WTC11 (cell line): ENCODE results near the gene DCTD.

Experiments
- CBFB ChIP-seq: sonication (generic); formaldehyde crosslinking; IDR thresholded peaks from 2 replicates; pipeline ENCODE4 v1.8.1; 2022; ENCODE audit warnings: mild to moderate bottlenecking, low read depth, missing genetic modification reagents
- CREB1 ChIP-seq: sonication (generic); formaldehyde crosslinking; IDR thresholded peaks from 2 replicates; pipeline ENCODE4 v1.8.0; 2023; ENCODE audit warnings: mild to moderate bottlenecking, missing genetic modification reagents
- CTCF ChIP-seq: fragments of 200-600 bp; IDR thresholded peaks from 2 replicates; pipeline ENCODE4 v1.8.0; 2022; ENCODE audit warnings: antibody characterized with exemption
- JUN ChIP-seq: sonication (generic); formaldehyde crosslinking; IDR thresholded peaks from 2 replicates; pipeline ENCODE4 v1.8.0; 2023; ENCODE audit warnings: mild to moderate bottlenecking, missing genetic modification reagents
- MYBL2 ChIP-seq: sonication (generic); formaldehyde crosslinking; IDR thresholded peaks from 2 replicates; pipeline ENCODE4 v1.8.1; 2023; ENCODE audit warnings: mild to moderate bottlenecking, moderate library complexity, missing genetic modification reagents
- NFYB ChIP-seq: sonication (generic); formaldehyde crosslinking; conservative IDR thresholded peaks from 2 replicates; pipeline ENCODE4 v1.8.0; 2022; ENCODE audit warnings: low read depth, missing genetic modification reagents
- TEAD4 ChIP-seq: sonication (generic); formaldehyde crosslinking; IDR thresholded peaks from 2 replicates; pipeline ENCODE4 v1.8.0; 2022; ENCODE audit warnings: mild to moderate bottlenecking, missing genetic modification reagents
- ZNF263 ChIP-seq: sonication (generic); formaldehyde crosslinking; IDR thresholded peaks from 2 replicates; pipeline ENCODE4 v1.8.1; 2022; ENCODE audit warnings: low read depth, mild to moderate bottlenecking, moderate library complexity, missing genetic modification reagents
- ZNF671 ChIP-seq: fragments of 250-450 bp; sonication (Bioruptor Pico); IDR thresholded peaks from 2 replicates; pipeline ENCODE4 v1.8.0; 2021; ENCODE audit warnings: mild to moderate bottlenecking
- TF ChIP-seq, protein P1 (sequence below): sonication (generic); formaldehyde crosslinking; IDR thresholded peaks from 2 replicates; pipeline ENCODE4 v1.8.1; 2023; ENCODE audit warnings: mild to moderate bottlenecking, missing genetic modification reagents
- TF ChIP-seq, protein P2 (sequence below): sonication (generic); formaldehyde crosslinking; conservative IDR thresholded peaks from 2 replicates; pipeline ENCODE4 v1.8.1; 2022; ENCODE audit warnings: mild to moderate bottlenecking, missing genetic modification reagents
- TF ChIP-seq, protein P3 (sequence below): fragments of 250-450 bp; sonication (Bioruptor Pico); IDR thresholded peaks from 2 replicates; pipeline ENCODE4 v2.1.2; 2022; ENCODE audit warnings: mild to moderate bottlenecking, moderate library complexity

DNA sequence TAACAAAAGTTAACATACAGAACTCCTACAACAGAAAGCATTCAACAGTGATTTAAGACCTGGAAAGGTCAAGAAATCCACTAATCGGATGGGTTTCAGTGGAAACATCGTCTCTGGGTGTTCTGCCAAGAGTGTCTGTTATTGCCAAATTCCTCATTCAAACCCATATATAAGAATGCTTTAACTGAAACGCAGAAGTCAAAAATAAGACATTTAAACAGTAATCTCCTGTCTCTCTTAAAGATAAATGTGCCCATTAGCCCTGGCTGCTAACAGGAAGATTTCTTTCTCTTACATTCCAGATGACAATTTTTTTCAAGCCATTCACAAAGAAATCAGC lies 31.5 kb downstream of the DCTD start:
- TF ChIP-seq JUN (CRISPR knock-in tag) (no peak), MYBL2 (no peak), CTCF (no peak), ZNF263 (CRISPR knock-in tag) (no peak), CREB1 (CRISPR knock-in tag) (no peak), NFYB (CRISPR knock-in tag) (no peak), ZNF671 (no peak), TEAD4 (CRISPR knock-in tag) (no peak), CBFB (no peak)
- TF ChIP-seq, protein P1, sequence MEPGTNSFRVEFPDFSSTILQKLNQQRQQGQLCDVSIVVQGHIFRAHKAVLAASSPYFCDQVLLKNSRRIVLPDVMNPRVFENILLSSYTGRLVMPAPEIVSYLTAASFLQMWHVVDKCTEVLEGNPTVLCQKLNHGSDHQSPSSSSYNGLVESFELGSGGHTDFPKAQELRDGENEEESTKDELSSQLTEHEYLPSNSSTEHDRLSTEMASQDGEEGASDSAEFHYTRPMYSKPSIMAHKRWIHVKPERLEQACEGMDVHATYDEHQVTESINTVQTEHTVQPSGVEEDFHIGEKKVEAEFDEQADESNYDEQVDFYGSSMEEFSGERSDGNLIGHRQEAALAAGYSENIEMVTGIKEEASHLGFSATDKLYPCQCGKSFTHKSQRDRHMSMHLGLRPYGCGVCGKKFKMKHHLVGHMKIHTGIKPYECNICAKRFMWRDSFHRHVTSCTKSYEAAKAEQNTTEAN (CRISPR knock-in tag) = no peak
- TF ChIP-seq, protein P2, sequence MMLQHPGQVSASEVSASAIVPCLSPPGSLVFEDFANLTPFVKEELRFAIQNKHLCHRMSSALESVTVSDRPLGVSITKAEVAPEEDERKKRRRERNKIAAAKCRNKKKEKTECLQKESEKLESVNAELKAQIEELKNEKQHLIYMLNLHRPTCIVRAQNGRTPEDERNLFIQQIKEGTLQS (CRISPR knock-in tag) = no peak
- TF ChIP-seq, protein P3, sequence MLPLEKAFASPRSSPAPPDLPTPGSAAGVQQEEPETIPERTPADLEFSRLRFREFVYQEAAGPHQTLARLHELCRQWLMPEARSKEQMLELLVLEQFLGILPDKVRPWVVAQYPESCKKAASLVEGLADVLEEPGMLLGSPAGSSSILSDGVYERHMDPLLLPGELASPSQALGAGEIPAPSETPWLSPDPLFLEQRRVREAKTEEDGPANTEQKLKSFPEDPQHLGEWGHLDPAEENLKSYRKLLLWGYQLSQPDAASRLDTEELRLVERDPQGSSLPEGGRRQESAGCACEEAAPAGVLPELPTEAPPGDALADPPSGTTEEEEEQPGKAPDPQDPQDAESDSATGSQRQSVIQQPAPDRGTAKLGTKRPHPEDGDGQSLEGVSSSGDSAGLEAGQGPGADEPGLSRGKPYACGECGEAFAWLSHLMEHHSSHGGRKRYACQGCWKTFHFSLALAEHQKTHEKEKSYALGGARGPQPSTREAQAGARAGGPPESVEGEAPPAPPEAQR = no peak
